ENCODE measurements around the gene CIITA. TPM values are rescaled to one million over a fixed set of nuclear protein-coding genes. Genes with fewer than 3 reads are reported as not detected.
A peak's percentile ranks its signal among the peaks of the same experiment; 100 is the strongest.

The CIITA gene
- total and polyA plus RNA-seq, 9 of the 15 experiments (the other 6 are each of a cell fraction or from before 2014, with no cell fraction given) = 0.01 to 0.20 (median 0.11) TPM; not detected in 4

GRCh38 chr16:10949424-10949970, 72.5 kb downstream of the CIITA start:
- ATAC-seq (no peak), FAIRE-seq (no peak), DNase-seq (ENCODE audit: extremely low read depth in 1 of 4, low spot score in 3 of 4) (no peak)
- WGBS (ENCODE audit: insufficient coverage, low coverage, missing lambda C conversion rate) = 81% methylated on average over 4 of the region's 7 CpGs
- in situ Hi-C loops (cut with MboI) (no loop called here), intact Hi-C loops (cut with micrococcal nuclease) (no loop called here)
- TF ChIP-seq FOXK2 (conservative IDR thresholded peaks at IDR 0.05 in 1 of 2, IDR thresholded peaks at IDR 0.05 in 1 of 2; ENCODE audit: low read depth in 2 of 2) (no peak), COPS2 (conservative IDR thresholded peaks at IDR 0.05) (no peak), MCM5 (IDR thresholded peaks at IDR 0.05; ENCODE audit: low read depth) (no peak), ILF3 (IDR thresholded peaks at IDR 0.05; ENCODE audit: borderline replicate concordance) (no peak), SPI1 (IDR thresholded peaks at IDR 0.05; ENCODE audit: borderline replicate concordance, low read depth, low read length) (0 out of 2 replicates have a peak, but pooled peaks have one; percentile 20), ZNF445 (CRISPR knock-in tag; IDR thresholded peaks at IDR 0.05; ENCODE audit: low read depth) (no peak), HDAC1 (IDR thresholded peaks at IDR 0.05) (no peak), SRSF9 (IDR thresholded peaks at IDR 0.05; ENCODE audit: borderline replicate concordance, low read depth, low read length) (no peak), EHMT2 (IDR thresholded peaks at IDR 0.05) (no peak), CTCF (IDR thresholded peaks at IDR 0.05 in 2 of 3, conservative IDR thresholded peaks at IDR 0.05 in 1 of 3; ENCODE audit: insufficient read depth in 2 of 3, low read depth in 1 of 3, low read length in 3 of 3) (0 out of 6 replicates have a peak, but pooled peaks of 1 of the 3 experiments have one; percentile 1), RBM25 (IDR thresholded peaks at IDR 0.05; ENCODE audit: low read depth, low read length, severe bottlenecking) (no peak), MAFF (IDR thresholded peaks at IDR 0.05; ENCODE audit: low read length) (no peak), MEF2A (IDR thresholded peaks at IDR 0.05; ENCODE audit: control insufficient read depth, low read depth, low read length) (no peak), ETV6 (IDR thresholded peaks at IDR 0.05; ENCODE audit: borderline replicate concordance in 1 of 2, low read depth in 2 of 2, low read length in 1 of 2) (no peak), ETV6 (CRISPR knock-in tag; IDR thresholded peaks at IDR 0.05; ENCODE audit: borderline replicate concordance) (no peak)
- Histone ChIP-seq H3K27me3 (ENCODE audit: control insufficient read depth in 2 of 2, insufficient read depth in 2 of 2, low read length in 2 of 2) (no peaks in the 10 kb centered on the region), H3K9me1 (ENCODE audit: control insufficient read depth, insufficient read depth, low read length) (no peaks in the 10 kb centered on the region), H2AFZ (ENCODE audit: low read depth, low read length) (no peak overlapping the region), H3K4me2 (ENCODE audit: insufficient read depth, low read length) (no peak overlapping the region), H3K4me3 (no peak overlapping the region), H4K20me1 (replicated peaks; ENCODE audit: control insufficient read depth, insufficient read depth, low read length) (peaks cover 24% of the 10 kb centered on the region), H3K4me1 (replicated peaks in 1 of 2; ENCODE audit: control insufficient read depth in 2 of 2, insufficient read depth in 2 of 2, low read length in 2 of 2) (peaks cover 23 to 25% of the 10 kb centered on the region in 2 experiments), H3K9ac (ENCODE audit: insufficient read depth in 1 of 2, low read depth in 2 of 2, low read length in 2 of 2) (no peak overlapping the region), H3K9me3 (replicated peaks; ENCODE audit: control insufficient read depth, insufficient read depth, low read depth, low read length) (no peaks in the 10 kb centered on the region), H3K27ac (ENCODE audit: extremely low read depth, low read depth, low read length) (no peak overlapping the region), H3K79me2 (ENCODE audit: control insufficient read depth, insufficient read depth, low read length) (peaks cover 55% of the 10 kb centered on the region), H3K36me3 (ENCODE audit: control insufficient read depth, insufficient read depth, low read length) (no peaks in the 10 kb centered on the region)
- ChIA-PET CTCF (ENCODE audit: low intra/inter-chr PET ratio) (no interaction called here), POLR2A (interaction anchor here (0.5 to 1.3 kb wide), 2 partner anchors 304 to 306 kb away, joined by 3 to 4 read pairs; no protein-coding TSS in a partner anchor)
- no TSS peak for BruUV-seq (replicated peaks)
